HL-60/S4 treated with phorbol 12-myristate 13-acetate at 8.2 ng/mL for 4 days and 3 days (cell line): Measurements from ENCODE around the gene NDRG2.

Experiments
- in situ Hi-C: fragments of 300-500 bp; cut with MboI; formaldehyde crosslinking; loops from 2 replicates; pipeline ENCODE4 v1.15.0; 2022; ENCODE audit warnings: low sequenced_read_pairs

NDRG2 gene

DNA sequence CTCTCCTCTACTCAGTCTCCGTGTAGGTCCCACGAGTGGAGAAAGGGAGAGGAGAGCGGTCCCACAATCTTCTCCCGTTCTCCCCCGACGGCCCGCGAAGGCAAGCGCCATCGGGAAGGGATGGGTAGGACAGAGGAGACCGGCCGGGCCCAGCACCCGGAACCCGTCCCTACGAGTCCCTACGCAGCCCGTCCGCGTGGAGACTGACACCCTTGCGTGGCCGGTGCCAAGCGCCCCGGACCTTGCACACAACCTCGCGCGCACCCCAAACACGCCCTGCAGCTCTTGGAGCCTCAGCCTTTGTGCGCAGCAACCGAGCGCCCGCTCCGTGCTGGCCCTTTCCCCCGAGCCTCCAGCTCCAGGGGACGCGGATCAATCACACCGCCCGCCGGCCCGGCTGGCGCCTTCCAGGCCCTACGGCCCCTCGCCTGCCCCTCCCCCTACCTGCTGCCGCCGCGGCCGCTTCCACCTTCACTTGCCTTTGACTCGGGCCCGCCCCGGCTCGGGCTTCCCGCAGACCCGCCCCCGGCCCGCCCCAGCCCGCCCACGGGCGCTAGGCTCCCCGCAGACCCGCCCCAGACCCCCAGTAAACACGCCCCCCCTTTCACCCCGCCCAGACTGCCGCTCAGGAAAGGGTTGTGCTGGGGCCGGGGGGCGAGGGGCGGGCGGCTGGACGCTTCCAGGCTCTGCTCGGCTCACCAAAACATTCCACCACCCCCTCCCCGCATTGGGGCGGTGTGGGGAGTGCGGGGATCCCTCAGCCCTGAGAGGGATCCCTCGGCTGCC, at the start of gene NDRG2:
TSS of gene NDRG2 (minus strand) at position 477 of the 786 bp plus-strand sequence. CDS start 1,746 bp downstream, outside the sequence.
- in situ Hi-C loops: no loop called here

DNA sequence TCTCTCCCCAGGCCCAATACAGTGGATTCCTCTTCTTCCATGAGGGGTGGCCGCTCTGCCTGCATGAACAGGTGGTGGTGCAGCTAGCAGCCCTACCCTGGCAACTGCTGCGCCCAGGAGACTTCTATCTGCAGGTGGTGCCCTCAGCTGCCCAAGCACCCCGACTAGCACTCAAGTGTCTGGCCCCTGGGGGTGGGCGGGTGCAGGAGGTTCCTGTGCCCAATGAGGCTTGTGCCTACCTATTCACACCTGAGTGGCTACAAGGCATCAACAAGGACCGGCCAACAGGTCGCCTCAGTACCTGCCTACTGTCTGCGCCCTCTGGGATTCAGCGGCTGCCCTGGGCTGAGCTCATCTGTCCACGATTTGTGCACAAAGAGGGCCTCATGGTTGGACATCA, 49.1 kb upstream of the NDRG2 start:
- in situ Hi-C loops: no loop called here

GRCh38 chr14:21072781-21073339, 48.0 kb upstream of the NDRG2 start:
- in situ Hi-C loops: no loop called here

- in situ Hi-C loops: no loop called here
These were observed 47.2 kb upstream of the NDRG2 start for GRCh38 chr14:21072031-21072473.

DNA sequence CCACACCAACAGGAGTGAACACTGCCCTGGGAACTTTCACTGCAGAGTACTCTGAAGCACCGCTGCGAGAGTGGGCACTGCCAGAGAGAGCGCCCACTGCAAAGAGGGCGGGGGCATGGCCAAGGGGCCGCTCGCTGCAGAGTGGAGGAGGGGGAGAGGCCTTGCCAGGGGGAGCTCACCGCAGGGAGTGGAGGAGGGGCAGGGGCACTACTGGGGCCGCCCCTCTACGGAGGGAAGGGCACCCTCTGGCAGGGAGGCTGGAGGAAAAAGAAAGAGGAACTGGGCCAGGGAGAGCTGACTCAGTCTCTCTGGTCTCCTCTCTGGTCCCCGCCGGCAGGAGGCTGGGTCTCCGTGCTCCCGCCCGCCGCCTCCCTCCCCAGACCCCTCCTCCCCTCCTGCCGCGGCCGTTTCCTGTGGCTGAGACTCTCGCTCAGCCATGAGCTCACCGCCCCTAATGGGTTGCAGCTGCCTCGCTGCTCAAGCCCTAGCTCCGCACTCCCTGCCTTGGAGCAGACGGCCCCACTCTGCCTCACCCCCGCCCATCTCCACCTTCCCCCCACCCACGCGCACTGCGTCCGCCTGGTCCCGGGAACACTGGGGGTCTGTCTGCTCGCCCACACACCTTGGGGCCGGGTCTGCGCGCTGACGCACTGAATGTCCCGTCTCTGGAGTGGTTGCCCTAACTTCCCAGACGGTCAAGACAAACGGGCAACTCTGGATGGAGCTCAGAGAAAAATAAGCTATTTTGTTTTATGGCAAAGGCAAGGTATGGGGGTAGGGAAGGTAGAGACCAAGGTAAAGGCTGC, 46.6 kb upstream of the NDRG2 start:
- in situ Hi-C loops: no loop called here

DNA sequence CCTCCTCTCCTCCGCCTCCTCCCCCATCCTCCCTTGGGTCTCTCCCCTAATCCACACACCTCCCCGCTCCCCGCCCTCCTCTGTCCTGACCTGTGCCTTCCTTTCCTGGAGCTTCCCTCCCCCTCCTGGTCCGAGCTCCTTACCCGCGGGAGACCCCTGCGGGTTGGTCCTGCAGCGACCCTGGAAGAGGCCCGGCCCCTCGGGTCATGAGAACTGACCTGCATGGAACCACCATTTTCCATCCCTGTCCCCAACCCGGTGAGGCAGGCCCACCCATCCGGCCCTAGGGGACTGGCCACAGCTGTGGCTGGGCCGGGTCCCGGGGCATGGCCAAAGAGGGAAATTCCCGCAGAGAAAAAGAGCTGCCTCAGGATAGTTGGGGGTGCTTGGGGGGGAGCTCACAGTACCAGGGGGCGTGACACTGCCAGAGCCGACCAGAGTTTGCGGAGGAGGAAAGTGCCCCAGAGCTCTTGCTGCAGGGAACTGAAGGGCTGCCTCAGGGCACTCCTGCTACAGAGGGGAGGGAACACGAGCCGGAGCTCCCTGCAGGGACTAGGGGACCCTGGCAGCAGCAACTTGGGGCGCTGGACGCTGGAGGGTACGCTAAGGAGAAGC, 45.9 kb upstream of the NDRG2 start:
- in situ Hi-C loops: no loop called here

GRCh38 chr14:21070083-21070609, 45.3 kb upstream of the NDRG2 start, which contains the start of gene ARHGEF40:
Gene ARHGEF40, plus strand, starts transcription at chr14:21070304. Its CDS starts 93 bp downstream, at chr14:21070397.
- in situ Hi-C loops: no loop called here

GRCh38 chr14:21069388-21070082, 44.7 kb upstream of the NDRG2 start:
- in situ Hi-C loops: no loop called here

DNA sequence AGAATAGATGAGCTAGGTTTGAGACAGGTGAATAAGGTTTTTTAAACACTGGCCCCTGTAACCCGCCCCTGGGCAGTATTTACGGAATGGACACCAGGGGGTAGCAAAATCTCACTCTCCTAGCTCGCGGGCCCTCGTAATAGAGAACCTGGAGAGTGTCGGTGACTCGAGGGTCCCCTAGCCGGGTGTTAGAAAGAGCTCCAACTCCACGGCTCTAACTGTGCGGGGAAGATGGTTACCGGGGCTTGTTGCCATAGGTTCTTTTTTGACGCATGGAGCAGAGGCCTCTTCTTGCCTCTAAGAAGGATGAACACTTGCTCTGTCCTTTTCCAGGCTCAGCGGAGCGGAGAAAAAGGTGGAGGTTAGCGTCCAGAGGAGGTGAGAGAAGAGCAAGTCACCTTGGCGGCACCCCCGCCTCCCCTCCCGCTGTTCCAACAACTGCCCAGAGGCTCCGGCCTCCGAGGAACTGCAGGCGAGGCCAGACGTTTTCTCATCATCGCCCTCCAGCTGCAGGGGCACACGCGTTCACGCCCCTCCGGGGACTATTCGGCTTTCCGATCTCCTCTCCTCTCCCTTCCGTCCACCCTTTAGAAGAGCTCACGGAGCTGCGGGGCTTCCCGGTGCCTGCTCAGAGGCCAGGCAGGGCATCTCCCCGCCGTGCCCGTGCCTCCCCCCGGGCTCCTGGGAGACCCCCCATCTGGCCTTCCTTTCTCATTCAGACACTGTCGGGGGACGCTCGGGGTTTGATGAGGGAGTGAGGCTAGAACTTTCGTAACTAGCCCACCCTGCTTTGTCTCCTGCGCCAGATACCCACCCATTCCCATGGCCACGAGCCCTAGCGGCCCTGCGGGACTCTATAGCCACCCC, 43.9 kb upstream of the NDRG2 start:
- in situ Hi-C loops: no loop called here

GRCh38 chr14:21066882-21067502, 42.1 kb upstream of the NDRG2 start:
- in situ Hi-C loops: no loop called here

GRCh38 chr14:21063479-21063878, 38.6 kb upstream of the NDRG2 start:
- in situ Hi-C loops: no loop called here

GRCh38 chr14:21061347-21061668, 36.4 kb upstream of the NDRG2 start:
- in situ Hi-C loops: no loop called here

DNA sequence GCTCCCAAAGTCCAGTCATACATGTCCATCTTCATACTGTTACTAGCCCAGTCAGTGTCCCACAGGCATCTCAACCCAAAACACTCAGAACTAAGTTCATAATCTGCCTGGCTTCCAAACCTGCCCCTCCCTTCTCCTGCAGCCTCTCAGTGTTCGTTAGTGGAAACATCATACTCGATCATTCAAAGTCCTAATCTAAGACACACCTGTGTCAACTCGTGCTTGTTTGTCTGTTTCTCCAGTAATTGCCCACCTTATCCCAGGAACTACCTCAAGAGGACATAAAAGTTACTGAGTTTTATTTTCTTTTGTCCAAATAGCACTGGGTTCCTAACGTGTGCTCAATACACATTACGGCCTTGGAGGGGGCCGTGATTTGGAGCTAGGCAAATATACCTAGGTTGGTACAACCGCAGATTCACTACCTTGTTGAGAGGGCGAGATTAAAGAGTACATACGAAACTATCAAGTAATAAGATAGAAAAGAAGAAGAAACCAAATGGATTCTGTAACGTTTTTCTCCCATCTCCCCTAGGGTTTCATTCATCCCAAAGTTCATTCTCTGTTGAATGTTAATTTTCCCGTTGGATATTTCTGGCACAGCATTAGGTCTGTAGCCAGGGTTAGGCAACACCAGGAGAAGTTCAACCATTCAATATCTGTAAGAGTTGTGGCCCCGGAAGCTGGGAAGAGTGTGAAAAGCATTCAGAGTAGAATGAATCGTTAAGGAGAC, 35.9 kb upstream of the NDRG2 start:
- in situ Hi-C loops: no loop called here

- in situ Hi-C loops: no loop called here
These were observed 35.2 kb upstream of the NDRG2 start for GRCh38 chr14:21059842-21060613.

DNA sequence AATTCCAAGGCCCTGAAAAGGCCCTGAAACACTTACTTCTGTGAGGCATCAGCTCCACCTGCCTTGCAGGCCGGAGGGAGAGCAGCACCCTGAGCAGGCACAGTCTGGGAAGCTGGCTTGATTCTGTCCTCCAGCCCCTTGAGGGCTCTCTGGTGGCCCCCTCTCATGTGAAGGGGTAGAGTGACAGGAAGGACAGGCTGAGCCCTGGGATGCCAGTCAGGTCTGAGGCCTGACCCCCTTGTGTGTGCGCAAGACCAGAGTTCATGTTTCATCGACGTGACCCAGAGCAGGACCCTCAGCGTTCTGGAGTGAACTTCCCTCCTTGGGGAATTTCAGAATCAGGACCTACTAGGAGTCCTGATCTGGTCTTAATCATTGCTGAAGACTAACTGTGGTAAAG, 34.0 kb upstream of the NDRG2 start:
- in situ Hi-C loops: no loop called here

DNA sequence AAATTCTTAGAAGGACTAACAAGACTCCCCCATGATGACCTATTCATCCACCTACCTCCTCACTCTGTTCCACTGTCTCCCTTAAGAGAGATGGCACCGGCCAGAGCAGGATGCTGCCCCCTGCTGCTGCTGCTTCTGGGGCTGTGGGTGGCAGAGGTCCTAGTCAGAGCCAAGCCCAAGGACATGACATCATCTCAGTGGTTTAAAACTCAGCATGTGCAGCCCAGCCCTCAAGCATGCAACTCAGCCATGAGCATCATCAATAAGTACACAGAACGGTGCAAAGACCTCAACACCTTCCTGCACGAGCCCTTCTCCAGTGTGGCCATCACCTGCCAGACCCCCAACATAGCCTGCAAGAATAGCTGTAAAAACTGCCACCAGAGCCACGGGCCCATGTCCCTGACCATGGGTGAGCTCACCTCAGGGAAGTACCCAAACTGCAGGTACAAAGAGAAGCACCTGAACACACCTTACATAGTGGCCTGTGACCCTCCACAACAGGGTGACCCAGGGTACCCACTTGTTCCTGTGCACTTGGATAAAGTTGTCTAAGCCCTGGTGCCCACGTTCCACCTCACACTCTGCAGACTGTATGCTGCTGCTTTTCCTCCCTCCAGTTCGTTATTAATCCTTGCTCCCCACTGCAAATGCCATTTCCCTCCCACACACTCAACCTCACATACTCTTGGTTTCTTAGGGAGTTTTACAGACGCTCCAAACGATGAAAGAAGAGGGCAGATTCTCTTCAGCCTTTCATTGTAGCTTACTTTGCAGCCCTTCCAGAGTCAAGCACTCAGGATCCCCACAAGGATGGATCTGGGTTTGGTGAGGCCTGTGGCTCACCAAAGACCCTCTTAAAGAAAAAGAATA, 33.2 kb upstream of the NDRG2 start, which contains the start of gene RNASE8:
TSS of gene RNASE8 (plus strand) at position 20 of the 873 bp plus-strand sequence. CDS start at position 91, 71 bp downstream.
- in situ Hi-C loops: no loop called here
